Fibroblast of lung (primary cell): ENCODE results near the gene PSMA5.

Experiments used
- CTCF ChIP-seq, 2 donors: IDR thresholded peaks in 1 of 2; conservative IDR thresholded peaks in 1 of 2; 1 replicate in 1 of 2; 2 replicates in 1 of 2; pipeline ENCODE4 v1.5.1; 2011 to 2012; ENCODE audit warnings: low read length in 2 of 2, control low read depth in 1 of 2, inconsistent platforms in 1 of 2, low read depth in 1 of 2, mild to moderate bottlenecking in 1 of 2
- EZH2 ChIP-seq: IDR thresholded peaks from 2 replicates; pipeline ENCODE4 v1.5.1; 2012; ENCODE audit warnings: low read length, control low read depth, mild to moderate bottlenecking; ENCODE audit errors: missing control alignments

GRCh38 chr1:109444346-109444745, 18.1 kb upstream of the PSMA5 start:
- no peak for TF ChIP-seq EZH2
- no peak for TF ChIP-seq CTCF (conservative IDR thresholded peaks at IDR 0.05 in 1 of 2, IDR thresholded peaks at IDR 0.05 in 1 of 2; ENCODE audit: low read depth in 1 of 2, low read length in 2 of 2)
